Measurements from ENCODE around the gene MX1. TPM values are rescaled to one million over a fixed set of nuclear protein-coding genes. Genes with fewer than 3 reads are reported as not detected.

The MX1 gene
- total and polyA plus RNA-seq, 2 donors (not counting 3 experiments of a cell fraction or from before 2014, with no cell fraction given): 5.9 to 25.1 TPM

- BruUV-seq (replicated peaks): no TSS peak
- Histone ChIP-seq H2AFZ (ENCODE audit: low read depth, low read length) (no peak overlapping the region), H4K20me1 (replicated peaks; ENCODE audit: control insufficient read depth, extremely low read depth, insufficient read depth, low read length) (no peaks in the 10 kb centered on the region), H3K4me3 (replicated peaks in 1 of 3; ENCODE audit: insufficient read depth in 1 of 3, low read depth in 1 of 3, low read length in 3 of 3) (no peak overlapping the region), H3K4me2 (ENCODE audit: insufficient read depth, low read length) (no peak overlapping the region), H3K79me2 (ENCODE audit: control insufficient read depth, insufficient read depth, low read length) (no peaks in the 10 kb centered on the region), H3K36me3 (ENCODE audit: control insufficient read depth in 2 of 2, extremely low read depth in 1 of 2, insufficient read depth in 2 of 2, low read length in 2 of 2) (no peaks in the 10 kb centered on the region), H3K4me1 (ENCODE audit: control insufficient read depth, extremely low read depth, insufficient read depth, low read length) (no peaks in the 10 kb centered on the region), H3K9me3 (replicated peaks; ENCODE audit: control insufficient read depth, insufficient read depth, low read length) (no peaks in the 10 kb centered on the region), H3K27me3 (ENCODE audit: control insufficient read depth in 2 of 2, insufficient read depth in 2 of 2, low read length in 2 of 2) (no peaks in the 10 kb centered on the region), H3K27ac (ENCODE audit: insufficient read depth, low read depth, low read length) (no peak overlapping the region), H3K9me1 (replicated peaks; ENCODE audit: control insufficient read depth, extremely low read depth, insufficient read depth, low read length) (no peaks in the 10 kb centered on the region), H3K9ac (replicated peaks; ENCODE audit: extremely low read depth, insufficient read depth, low read length) (no peak overlapping the region)
- intact Hi-C loops (cut with micrococcal nuclease): no loop called here
- dilution Hi-C loops (cut with MboI; ENCODE audit: extremely low pct_ligation_motif_present, low sequenced_read_pairs): no loop called here
- TF ChIP-seq CTCF (IDR thresholded peaks at IDR 0.05; ENCODE audit: extremely low read depth in 1 of 2, insufficient read depth in 1 of 2, low read depth in 1 of 2, low read length in 2 of 2) (no peak), MYC (IDR thresholded peaks at IDR 0.05; ENCODE audit: low read depth, low read length) (no peak), FOS (IDR thresholded peaks at IDR 0.05; ENCODE audit: borderline replicate concordance, insufficient read depth, low read length) (no peak), JUN (IDR thresholded peaks at IDR 0.05; ENCODE audit: borderline replicate concordance, insufficient read depth, insufficient read length, low read depth) (no peak), EZH2 (IDR thresholded peaks at IDR 0.05; ENCODE audit: borderline replicate concordance, low read depth, low read length, severe bottlenecking) (no peak), POLR2A (IDR thresholded peaks at IDR 0.05; ENCODE audit: low read depth, low read length) (no peak), POLR2AphosphoS5 (IDR thresholded peaks at IDR 0.05; ENCODE audit: insufficient read depth, low read depth, low read length) (no peak), GATA2 (IDR thresholded peaks at IDR 0.05; ENCODE audit: insufficient read depth, insufficient read length, low read depth, low read length) (no peak), MAX (IDR thresholded peaks at IDR 0.05; ENCODE audit: insufficient read depth, insufficient read length) (no peak)
- FAIRE-seq: no peak
- ChIA-PET CTCF (no interaction called here), POLR2A (no interaction called here)
- DNase-seq (ENCODE audit: low read depth, low spot score): no peak
Measured at GRCh38 chr21:41499920-41500319, 73.9 kb downstream of the MX1 start.

Measured in endothelial cell of umbilical vein (primary cell).